ENCODE measurements around the gene NT5C3A.

NT5C3A gene

GRCh38 chr7:33079763-33080690, 17.5 kb upstream of the NT5C3A start:
- no peak for TF ChIP-seq CTCF (IDR thresholded peaks at IDR 0.05)
- Histone ChIP-seq H3K9me3 (no peaks in the 10 kb centered on the region), H3K27me3 (peaks cover 0 to 7% of the 10 kb centered on the region in 2 donors), H3K4me3 (no peak overlapping the region), H3K27ac (no peak overlapping the region), H3K36me3 (no peaks in the 10 kb centered on the region), H3K4me1 (no peaks in the 10 kb centered on the region)
- DNase-seq: no peak
- intact Hi-C loops (cut with DNase I; ENCODE audit: low total_unique reads): no loop called here

DNA sequence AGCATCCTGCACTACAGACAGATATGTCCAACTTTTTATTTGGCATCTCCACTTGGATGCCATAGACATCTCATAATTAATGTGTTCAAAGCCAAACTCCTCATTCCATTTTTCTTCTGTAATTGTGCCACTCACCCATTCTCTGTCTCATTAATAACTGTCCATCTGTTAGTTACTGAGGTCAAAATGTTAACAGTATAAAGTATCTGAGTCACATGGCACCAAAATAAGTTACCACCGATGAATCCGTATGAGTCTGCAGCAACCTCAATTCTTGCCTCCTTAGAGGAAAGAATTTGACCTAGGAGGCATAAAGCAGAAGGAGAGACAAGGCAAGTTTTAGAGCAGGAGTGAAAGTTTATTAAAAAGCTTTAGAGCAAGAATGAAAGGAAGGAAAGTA, 16.5 kb upstream of the NT5C3A start:
- H3K4me3 ChIP-seq: no peak overlapping the region
- TF ChIP-seq CTCF (IDR thresholded peaks at IDR 0.05): no peak
- DNase-seq: no peak
- H3K27ac ChIP-seq: no peak overlapping the region
- peaks cover 0 to 7% of the 10 kb centered on the region in 2 donors for H3K27me3 ChIP-seq
- no peaks in the 10 kb centered on the region for H3K9me3 ChIP-seq
- intact Hi-C loops (cut with DNase I; ENCODE audit: low total_unique reads): no loop called here
- no peaks in the 10 kb centered on the region for H3K4me1 ChIP-seq
- H3K36me3 ChIP-seq: no peaks in the 10 kb centered on the region

GRCh38 chr7:33076737-33077136, 14.2 kb upstream of the NT5C3A start:
- H3K36me3 ChIP-seq: no peaks in the 10 kb centered on the region
- H3K27ac ChIP-seq: no peak overlapping the region
- H3K4me3 ChIP-seq: no peak overlapping the region
- H3K9me3 ChIP-seq: no peaks in the 10 kb centered on the region
- DNase-seq: no peak
- peaks cover 0 to 10% (median 0%) of the 10 kb centered on the region in 4 donors for H3K4me1 ChIP-seq
- intact Hi-C loops (cut with DNase I; ENCODE audit: low total_unique reads): no loop called here
- peaks cover 0 to 7% of the 10 kb centered on the region in 2 donors for H3K27me3 ChIP-seq
- TF ChIP-seq CTCF (IDR thresholded peaks at IDR 0.05): no peak

DNA sequence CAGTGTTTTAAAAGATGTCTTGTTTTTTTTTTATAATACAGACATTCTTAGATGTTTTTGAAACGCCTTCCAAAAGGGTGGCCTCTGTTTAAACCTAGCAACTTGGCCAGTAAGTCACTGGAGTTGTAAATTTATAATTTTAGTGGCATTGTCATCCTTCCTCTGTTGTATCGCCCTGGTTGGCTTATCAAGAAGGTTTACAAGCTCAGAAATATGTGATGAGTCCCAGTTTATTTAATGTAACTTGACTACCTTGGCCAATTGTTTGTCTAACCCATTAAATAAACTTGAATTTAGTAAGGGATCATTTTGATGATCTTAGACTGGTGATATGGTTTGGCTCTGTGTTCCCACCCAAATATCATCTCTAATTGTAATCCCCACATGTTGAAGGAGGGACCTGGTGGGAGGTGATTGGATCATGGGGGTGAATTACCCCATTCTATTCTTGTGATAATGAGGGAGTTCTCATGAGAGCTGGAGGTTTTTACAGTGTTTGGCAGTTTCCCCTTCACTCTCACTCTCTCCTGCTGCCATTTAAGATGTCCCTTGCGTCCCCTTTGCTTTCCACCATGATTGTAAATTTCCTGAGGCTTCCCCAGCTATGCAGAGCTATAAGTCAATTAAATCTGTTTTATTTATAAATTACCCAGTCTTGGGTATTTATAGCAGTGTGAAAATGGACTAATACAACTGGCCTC, 13.4 kb upstream of the NT5C3A start:
- H3K4me3 ChIP-seq: no peak overlapping the region
- TF ChIP-seq CTCF (IDR thresholded peaks at IDR 0.05): no peak
- H3K4me1 ChIP-seq: peaks cover 0 to 10% (median 0%) of the 10 kb centered on the region in 4 donors
- intact Hi-C loops (cut with DNase I; ENCODE audit: low total_unique reads): no loop called here
- H3K9me3 ChIP-seq: no peaks in the 10 kb centered on the region
- H3K27me3 ChIP-seq: peaks cover 0 to 7% of the 10 kb centered on the region in 2 donors
- no peaks in the 10 kb centered on the region for H3K36me3 ChIP-seq
- DNase-seq: no peak
- H3K27ac ChIP-seq: no peak overlapping the region

GRCh38 chr7:33073243-33073642, 10.7 kb upstream of the NT5C3A start:
- DNase-seq: no peak
- Histone ChIP-seq H3K4me1 (peaks cover 0 to 10% (median 0%) of the 10 kb centered on the region in 4 donors), H3K27ac (no peak overlapping the region), H3K4me3 (no peak overlapping the region), H3K27me3 (peaks cover 0 to 3% of the 10 kb centered on the region in 2 donors), H3K36me3 (no peaks in the 10 kb centered on the region), H3K9me3 (peaks cover 0 to 8% (median 0%) of the 10 kb centered on the region in 3 donors)
- intact Hi-C loops (cut with DNase I; ENCODE audit: low total_unique reads): no loop called here
- no peak for TF ChIP-seq CTCF (IDR thresholded peaks at IDR 0.05)
